ENCODE data around the gene UBFD1.
"Not testable (repeated sequence)": the region's sequence is repeated elsewhere in the genome, so short reads cannot be mapped to it uniquely, and the experiment has no call there.

UBFD1 gene

DNA sequence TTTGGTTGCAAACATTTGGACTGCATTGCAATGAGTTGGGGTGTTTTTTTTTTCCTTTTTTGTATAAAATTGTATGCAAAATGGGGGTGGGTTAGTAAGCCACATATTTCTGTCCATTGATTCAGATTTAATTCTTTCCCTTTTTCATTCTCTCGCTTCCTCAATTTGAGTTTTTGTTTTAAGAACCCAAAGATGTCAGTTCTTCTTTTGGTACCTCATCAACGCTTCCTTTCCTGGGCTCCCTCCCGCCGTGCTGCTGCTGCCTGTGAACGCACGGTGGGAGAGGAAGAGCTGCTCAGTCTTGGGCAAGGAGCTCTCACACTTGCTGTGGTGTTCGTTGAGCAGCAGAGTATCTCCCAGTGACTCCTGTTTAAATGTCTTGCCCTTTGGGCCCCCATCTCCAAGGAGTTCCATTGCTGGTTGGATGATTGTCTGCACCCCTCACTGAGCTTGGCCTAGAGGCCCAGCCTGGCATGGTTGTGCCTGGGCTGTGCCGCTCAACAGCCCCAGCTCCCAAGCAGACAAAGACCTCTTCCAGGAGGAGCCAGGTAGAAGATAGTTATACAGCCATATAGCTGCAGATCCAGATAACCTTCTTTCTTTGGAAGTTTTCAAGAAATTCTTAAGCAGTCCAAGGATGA lies 13.6 kb downstream of the UBFD1 start:
- DNase-seq = no peak

DNA sequence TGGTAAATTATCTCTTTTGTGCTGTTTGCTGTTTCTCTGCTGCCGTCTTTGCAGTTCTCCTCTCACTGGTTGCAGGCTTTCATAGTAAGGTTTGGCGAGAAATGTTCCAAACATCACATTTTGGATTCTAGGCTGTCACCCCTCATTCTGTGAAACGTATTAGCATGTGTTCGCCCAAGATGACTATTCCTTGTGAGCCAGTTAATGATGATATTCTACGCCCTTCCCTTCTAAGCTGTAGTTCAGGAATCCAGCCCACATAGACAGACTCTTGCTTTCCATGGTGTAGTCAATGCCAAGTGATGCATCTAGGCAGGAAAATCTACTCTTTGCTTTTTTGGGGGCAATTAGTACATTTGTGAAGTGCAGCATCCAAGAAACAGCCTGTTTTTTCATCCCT lies 14.4 kb downstream of the UBFD1 start:
- DNase-seq = no peak

DNA sequence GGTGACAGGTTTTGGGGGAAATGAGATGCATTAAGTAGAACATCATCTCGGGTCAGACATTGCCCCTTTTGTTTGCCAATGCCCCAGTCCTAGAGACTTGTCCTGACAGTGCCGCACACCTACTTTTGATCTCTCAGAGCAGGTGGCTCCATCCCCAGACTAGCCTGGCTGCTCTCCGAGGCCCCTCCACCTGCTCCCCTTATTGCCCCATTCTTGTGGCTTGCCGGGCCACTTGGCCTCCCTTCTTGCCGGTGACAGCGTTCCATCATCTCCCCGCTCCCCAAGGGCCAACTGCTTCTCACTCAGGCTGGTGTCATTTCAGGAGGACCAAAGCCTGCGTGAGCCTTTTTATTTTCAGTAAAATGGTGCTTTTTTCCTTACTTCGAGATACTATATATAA lies 14.9 kb downstream of the UBFD1 start:
- no peak for DNase-seq

DNA sequence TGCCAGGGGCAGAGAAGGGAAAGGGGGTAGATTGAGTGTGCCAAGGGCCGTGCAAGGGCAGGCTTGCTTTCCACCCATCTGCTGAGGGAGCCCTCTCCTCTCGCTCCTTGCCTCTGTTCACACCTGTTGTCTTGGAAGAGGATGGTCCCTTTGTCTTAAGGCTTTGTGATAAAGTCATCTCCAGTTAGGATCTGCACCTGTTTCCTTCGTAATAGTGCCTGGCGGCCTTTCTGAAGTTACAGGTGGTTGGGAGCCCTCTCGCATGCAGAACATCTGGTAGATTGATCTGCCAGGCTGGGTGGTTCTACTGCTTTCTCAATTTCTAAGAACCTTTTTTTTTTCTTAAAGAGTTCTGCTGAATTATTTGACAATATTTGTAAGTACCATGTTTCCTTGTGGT lies 16.3 kb downstream of the UBFD1 start:
- DNase-seq = no peak

GRCh38 chr16:23575834-23576233 lies 18.3 kb downstream of the UBFD1 start:
- no peak for DNase-seq

GRCh38 chr16:23577493-23577892 lies 20.0 kb downstream of the UBFD1 start:
- DNase-seq = no peak

DNA sequence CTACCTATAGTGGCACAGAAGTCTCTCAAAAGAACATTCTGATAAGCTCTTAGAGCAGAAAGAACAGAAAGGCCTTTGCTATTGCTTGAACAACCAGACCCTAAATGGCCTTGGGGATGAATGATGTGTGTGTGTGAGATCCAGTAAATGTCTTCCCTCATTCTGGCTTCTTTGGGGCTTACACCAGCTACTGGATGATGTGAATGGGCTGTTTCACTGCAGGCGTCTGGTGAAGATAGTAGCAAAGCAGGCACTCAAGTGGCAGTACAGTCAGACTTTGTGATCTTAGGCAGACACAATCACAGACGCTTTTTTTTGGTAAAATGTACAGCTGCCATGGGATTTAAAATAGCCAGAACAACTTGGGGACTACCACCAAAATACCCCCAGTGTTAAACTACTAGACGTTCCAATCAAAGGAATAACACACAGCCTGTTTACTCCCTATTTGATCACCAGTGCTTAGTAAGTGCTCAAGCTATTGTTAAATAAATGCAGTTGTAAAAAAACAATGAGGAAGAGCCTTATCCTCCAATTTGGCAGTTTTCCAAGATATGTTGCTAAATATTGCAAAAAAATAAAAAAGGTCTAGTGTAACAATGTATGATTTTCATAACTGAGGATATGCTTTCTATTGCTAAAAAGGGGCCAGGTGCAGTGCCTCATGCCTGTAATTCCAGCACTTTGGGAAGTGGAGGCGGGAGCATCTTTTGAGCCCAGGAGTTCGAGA lies 20.7 kb downstream of the UBFD1 start:
- DNase-seq = no peak

DNA sequence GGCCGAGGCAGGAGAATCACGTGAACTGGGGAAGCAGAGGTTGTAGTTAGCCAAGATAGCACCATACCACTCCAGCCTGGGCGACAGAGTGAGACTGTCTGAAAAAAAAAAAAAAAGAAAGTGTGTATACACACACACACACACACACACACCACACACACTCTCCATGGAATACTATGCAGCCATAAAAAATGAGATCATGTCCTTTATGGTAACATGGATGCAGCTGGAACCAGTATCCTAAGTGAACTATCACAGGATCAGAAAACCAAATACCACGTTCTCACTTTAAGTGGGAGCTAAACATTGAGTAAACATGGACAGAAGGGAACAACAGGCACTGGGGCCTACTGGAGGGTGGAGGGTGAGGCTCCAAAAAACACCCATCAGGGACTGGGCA lies 21.8 kb downstream of the UBFD1 start:
- no peak for DNase-seq

DNA sequence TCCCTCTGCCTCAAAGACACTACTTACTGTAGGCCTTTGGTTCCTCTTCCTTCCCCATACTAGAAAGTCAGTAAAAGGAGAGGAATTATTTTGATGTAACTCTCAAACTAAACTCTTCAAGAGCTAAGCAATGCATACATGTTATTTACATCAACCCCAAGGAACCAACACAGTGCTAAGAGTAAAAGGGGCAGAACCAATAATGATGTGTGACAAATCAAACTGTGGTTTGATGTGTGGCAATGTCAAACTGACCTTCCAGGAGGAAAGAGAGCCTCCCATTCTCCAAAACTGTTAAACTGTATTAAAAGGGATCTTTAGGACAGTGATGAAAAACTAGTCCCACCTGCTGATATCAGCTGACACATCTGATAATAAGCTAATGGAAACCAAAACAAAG lies 22.9 kb downstream of the UBFD1 start:
- DNase-seq = no peak

DNA sequence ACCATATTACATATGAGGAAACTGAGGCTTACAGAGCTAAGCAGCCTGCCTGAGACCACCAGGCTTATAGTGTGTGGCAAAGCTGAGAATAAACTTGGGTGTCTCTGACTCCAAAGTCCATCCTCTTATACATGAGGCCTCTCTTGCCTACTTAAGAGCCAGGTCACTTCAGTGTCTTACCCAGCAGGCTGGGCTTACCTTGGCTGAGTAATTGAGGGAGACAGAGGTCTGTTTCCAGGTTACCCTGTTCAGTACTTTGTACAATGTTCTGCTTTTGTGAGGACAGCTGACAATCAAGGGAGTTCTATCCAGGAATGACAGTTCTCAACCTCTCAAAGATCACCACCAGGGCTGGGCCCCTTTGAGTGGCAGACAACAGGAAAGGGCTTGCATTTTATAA lies 24.2 kb downstream of the UBFD1 start:
- no peak for DNase-seq

DNA sequence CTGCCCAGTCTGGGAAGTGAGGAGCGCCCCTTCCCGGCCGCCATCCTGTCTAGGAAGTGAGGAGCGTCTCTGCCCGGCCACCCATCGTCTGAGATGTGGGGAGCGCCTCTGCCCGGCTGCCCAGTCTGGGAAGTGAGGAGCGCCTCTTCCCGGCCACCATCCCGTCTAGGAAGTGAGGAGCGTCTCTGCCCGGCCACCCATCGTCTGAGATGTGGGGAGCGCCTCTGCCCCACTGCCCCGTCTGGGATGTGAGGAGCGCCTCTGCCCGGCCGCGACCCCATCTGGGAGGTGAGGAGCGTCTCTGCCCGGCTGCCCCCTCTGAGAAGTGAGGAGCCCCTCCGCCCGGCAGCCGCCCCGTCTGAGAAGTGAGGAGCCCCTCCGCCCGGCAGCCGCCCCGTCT lies 25.7 kb downstream of the UBFD1 start:
- DNase-seq = not testable (repeated sequence)

GRCh38 chr16:23584186-23585076 lies 26.9 kb downstream of the UBFD1 start:
- no peak for DNase-seq

GRCh38 chr16:23587726-23588125 lies 30.2 kb downstream of the UBFD1 start:
- no peak for DNase-seq

GRCh38 chr16:23590181-23590580 lies 32.7 kb downstream of the UBFD1 start:
- no peak for DNase-seq

- DNase-seq = no peak
Observed at GRCh38 chr16:23594186-23594585, 36.7 kb downstream of the UBFD1 start.

DNA sequence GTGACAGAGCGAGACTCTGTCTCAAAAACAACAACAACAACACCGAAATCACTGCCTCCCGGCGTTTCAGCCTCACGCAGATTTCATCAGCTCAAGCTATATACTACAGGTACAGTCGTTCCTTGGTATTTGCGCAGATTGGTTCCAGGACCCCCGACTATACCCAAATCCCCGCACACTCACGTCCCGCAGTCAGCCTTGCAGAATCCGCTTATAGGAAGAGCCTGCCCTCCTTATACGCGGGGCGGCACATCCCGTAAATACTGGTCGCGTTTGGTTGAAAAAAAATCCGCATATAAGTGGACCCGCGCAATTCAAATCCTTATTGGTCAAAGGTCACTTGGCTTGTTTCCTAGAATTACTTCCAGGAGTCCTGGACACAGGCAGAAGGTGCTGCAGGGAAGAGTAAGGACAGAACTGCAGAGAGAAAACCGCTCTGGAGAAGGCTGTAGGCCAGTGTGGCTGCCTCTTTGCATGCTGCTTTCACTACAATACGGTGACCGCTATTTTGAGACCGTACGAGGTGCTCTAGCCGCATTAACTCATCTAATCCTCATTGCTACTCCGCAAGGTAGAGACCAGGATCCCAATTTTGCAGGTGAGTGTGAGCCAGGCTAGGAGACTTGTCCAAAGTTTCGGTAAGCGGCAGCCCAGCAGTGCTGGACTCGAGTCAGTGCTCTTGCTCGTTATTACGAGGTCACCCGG lies 37.9 kb downstream of the UBFD1 start:
- DNase-seq = no peak

GRCh38 chr16:23595951-23596720 lies 38.6 kb downstream of the UBFD1 start, which contains the start of gene NDUFAB1:
Gene NDUFAB1 (minus strand): TSS chr16:23596316. CDS start chr16:23596290, 26 bp downstream.
- peak; percentile 87 for DNase-seq

DNA sequence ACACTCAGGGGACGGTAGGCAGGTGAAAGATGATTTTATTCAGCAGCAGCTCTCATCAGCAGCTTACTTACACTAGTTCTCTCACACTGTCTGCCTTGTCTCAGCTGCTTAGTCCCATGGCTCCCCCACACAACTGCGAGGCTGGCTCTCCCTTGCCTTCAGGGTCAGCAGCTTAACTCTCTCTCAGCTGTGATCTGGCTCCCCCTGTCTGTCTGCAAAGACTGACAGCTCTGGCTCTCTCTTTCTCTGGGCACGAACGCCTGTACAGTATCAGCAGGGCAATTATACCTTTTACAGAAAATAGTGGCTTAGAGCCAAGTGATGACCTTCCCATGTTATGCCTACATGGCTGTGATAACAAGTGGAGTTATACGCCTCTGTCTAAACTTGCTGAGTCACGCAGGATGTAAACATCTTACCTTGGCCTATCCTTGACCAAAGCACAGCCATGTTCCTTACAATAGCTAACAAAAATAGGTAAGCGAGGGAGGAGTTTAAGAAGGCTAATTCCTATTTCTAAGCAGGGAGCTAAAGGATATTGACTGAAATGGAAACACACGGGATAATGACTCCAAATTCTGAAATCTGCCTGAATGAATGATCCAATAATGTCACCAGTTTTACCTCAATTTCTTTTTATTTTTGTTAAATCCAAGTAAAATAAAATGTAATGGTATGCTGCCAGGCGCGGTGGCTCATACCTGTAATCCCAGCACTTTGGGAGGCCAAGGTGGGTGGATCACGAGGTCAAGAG lies 39.7 kb downstream of the UBFD1 start:
- DNase-seq = peak; percentile 3

DNA sequence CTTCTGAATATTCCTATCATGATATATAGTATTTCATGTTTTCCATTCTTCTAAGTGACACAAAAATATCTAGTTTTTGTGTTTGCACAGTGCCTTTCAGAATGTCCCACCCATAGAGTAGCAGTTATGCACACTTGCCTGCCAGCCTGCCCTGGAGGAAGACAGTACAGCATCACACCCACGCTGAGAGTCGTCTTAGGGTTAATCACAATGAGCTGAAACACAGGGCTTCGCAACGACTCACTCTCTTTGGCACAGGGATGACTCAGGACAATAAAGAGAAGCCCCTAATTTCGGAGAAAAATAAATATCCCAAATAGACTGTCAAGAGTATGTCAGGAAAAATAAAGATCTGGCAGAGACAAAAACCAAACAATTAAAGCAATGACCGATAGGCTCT lies 50.2 kb downstream of the UBFD1 start:
- DNase-seq = no peak

DNA sequence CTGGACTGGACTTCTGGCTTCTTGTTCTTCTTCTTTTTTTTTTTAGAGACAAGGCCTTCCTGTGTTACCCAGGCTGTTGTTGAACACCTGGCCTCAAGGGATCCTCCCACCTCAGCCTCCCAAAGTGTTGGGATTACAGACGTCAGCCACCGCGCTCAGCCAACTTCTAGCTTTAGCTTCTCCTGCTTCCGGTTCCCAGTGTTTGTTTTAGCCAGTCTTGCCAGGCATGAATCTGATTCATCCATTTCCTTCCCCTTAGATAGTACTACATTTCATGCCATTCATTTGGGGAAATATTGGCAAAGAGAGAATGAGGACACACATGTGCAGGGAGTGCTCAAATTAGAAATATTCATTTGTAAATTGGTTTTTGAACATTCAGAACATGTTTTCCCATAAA lies 50.7 kb downstream of the UBFD1 start:
- no peak for DNase-seq

- DNase-seq = no peak
Observed at GRCh38 chr16:23609929-23610328, 52.4 kb downstream of the UBFD1 start.

Measured in stimulated activated naive CD4-positive, alpha-beta T cell treated with Interleukin-2 at 50 U/mL for 16 hours (primary cell).